Kidney (tissue), 14 donors: ENCODE measurements around the gene ADAMTS8. TPM values are rescaled to one million over a fixed set of nuclear protein-coding genes. Genes with fewer than 3 reads are reported as not detected.
A peak's percentile ranks its signal among the peaks of the same experiment; 100 is the strongest.

Source experiments
- DNase-seq, 5 donors: peaks; one replicate each; pipeline ENCODE4 v3.0.0-alpha.2; 2013 to 2020
- FAIRE-seq: peaks from 2 replicates; lab custom pipeline; 2012; peaks lifted over from hg19 to GRCh38; lab: Jason Lieb, UNC
- H3K27ac ChIP-seq, 2 donors: one replicate each; pipeline ENCODE4 v1.7.0; 2013; ENCODE audit warnings: low read depth in 2 of 2, low read length in 2 of 2, inconsistent platforms in 1 of 2
- H3K27me3 ChIP-seq: one replicate; pipeline ENCODE4 v1.7.1; 2013; ENCODE audit warnings: low read length, inconsistent platforms; ENCODE audit not compliant: control insufficient read depth, insufficient read depth
- H3K36me3 ChIP-seq, 3 donors: one replicate each; pipeline versions ENCODE4 v1.7.0 to v1.7.1; 2013; ENCODE audit warnings: low read length in 3 of 3, control low read depth in 1 of 3, inconsistent platforms in 1 of 3; ENCODE audit not compliant: insufficient read depth in 3 of 3, control insufficient read depth in 2 of 3
- H3K4me1 ChIP-seq, 3 donors: one replicate each; pipeline versions ENCODE4 v1.7.0 to v1.7.1; 2013; ENCODE audit warnings: low read length in 3 of 3, inconsistent platforms in 1 of 3, low read depth in 1 of 3; ENCODE audit not compliant: control insufficient read depth in 2 of 3, insufficient read depth in 2 of 3
- H3K4me3 ChIP-seq, 3 donors: one replicate each; pipeline versions ENCODE4 v1.7.0 to v1.8.1; 2013; ENCODE audit warnings: low read length in 3 of 3, control low read depth in 1 of 3, inconsistent platforms in 1 of 3
- H3K9ac ChIP-seq, 3 donors: one replicate each; pipeline versions ENCODE4 v1.7.0 to v1.7.1; 2013; ENCODE audit warnings: low read length in 3 of 3, control low read depth in 1 of 3, inconsistent platforms in 1 of 3
- H3K9me3 ChIP-seq, 3 donors: one replicate each; pipeline versions ENCODE4 v1.7.0 to v1.7.1; 2013; ENCODE audit warnings: low read length in 3 of 3, control low read depth in 1 of 3, inconsistent platforms in 1 of 3; ENCODE audit not compliant: control insufficient read depth in 2 of 3, insufficient read depth in 1 of 3
- CTCF ChIP-seq: IDR thresholded peaks from 3 replicates; pipeline ENCODE4 v1.5.1; 2012; ENCODE audit warnings: mild to moderate bottlenecking, moderate library complexity, borderline replicate concordance; ENCODE audit not compliant: insufficient read depth; ENCODE audit errors: extremely low read depth
- intact Hi-C: fragments of 100-400 bp; cut with DNase I; formaldehyde crosslinking; loops from one replicate; pipeline ENCODE4 v1.11.1; 2022
- polyA plus RNA-seq: library from polyadenylated mRNA; stranded (reverse); fragments of 350-450 nt; fragmentation: Illumina TruSeq; extraction: RNeasy Lipid Tissue Mini Kit (QIAGEN cat#74804); gene quantifications from one replicate; pipeline ENCODE4 v1.2.3, GENCODE V29; 2014; ENCODE audit warnings: low read depth, low replicate concordance; ENCODE audit not compliant: insufficient read depth
- total RNA-seq: library from RNA; stranded (reverse); fragmentation: NEBNext Ultra II Directional; extraction: Animal tissue kit (Norgen Biotek cat#: 25700); gene quantifications from one replicate; pipeline ENCODE4 v1.2.1, GENCODE V29; 2021
- donor health status: control.
- donor health status: control.
- donor health status: control.
- donor health status: control.
- donor health status: control.
- donor health status: DM: yes; HTN: yes; CAD: no.
- donor health status: Normal renal cell carcinoma (clear cell type).

ADAMTS8 gene
- total and polyA plus RNA-seq, 2 donors from 2014 or later: 1.2 to 1.6 TPM

GRCh38 chr11:130472434-130472961 is 44.1 kb upstream of the ADAMTS8 start:
- DNase-seq (peak in 2 of 5 donors; percentile 8 to 15), FAIRE-seq (no peak)
- H3K9me3 ChIP-seq: no peaks in the 10 kb centered on the region
- no peaks in the 10 kb centered on the region for H3K27me3 ChIP-seq
- no peak overlapping the region for H3K4me3 ChIP-seq
- H3K9ac ChIP-seq: no peak overlapping the region
- H3K27ac ChIP-seq: no peak overlapping the region
- peaks cover 0 to 14% (median 5%) of the 10 kb centered on the region in 3 donors for H3K4me1 ChIP-seq
- intact Hi-C loops: no loop called here
- TF ChIP-seq CTCF: no peak
- peaks cover 0 to 17% (median 10%) of the 10 kb centered on the region in 3 donors for H3K36me3 ChIP-seq

GRCh38 chr11:130471731-130472433 is 43.5 kb upstream of the ADAMTS8 start:
- no peak for FAIRE-seq
- H3K9ac ChIP-seq: no peak overlapping the region
- H3K36me3 ChIP-seq: peaks cover 0 to 17% (median 10%) of the 10 kb centered on the region in 3 donors
- intact Hi-C loops: no loop called here
- TF ChIP-seq CTCF: no peak
- no peaks in the 10 kb centered on the region for H3K9me3 ChIP-seq
- H3K4me1 ChIP-seq: peaks cover 0 to 8% (median 3%) of the 10 kb centered on the region in 3 donors
- H3K4me3 ChIP-seq: no peak overlapping the region
- no peaks in the 10 kb centered on the region for H3K27me3 ChIP-seq
- no peak overlapping the region for H3K27ac ChIP-seq
- DNase-seq: peak in 2 of 5 donors; percentile 4 to 27

GRCh38 chr11:130470832-130471706 is 42.7 kb upstream of the ADAMTS8 start:
- no peaks in the 10 kb centered on the region for H3K27me3 ChIP-seq
- no peak overlapping the region for H3K4me3 ChIP-seq
- H3K9me3 ChIP-seq: no peaks in the 10 kb centered on the region
- peak in 2 of 5 donors; percentile 6 to 19 for DNase-seq
- H3K27ac ChIP-seq: no peak overlapping the region
- H3K36me3 ChIP-seq: peaks cover 2 to 17% (median 10%) of the 10 kb centered on the region in 3 donors
- intact Hi-C loops: no loop called here
- TF ChIP-seq CTCF: no peak
- no peak for FAIRE-seq
- no peaks in the 10 kb centered on the region for H3K4me1 ChIP-seq
- H3K9ac ChIP-seq: no peak overlapping the region
